ENCODE results near the gene TMEM270. TPM values are rescaled to one million over a fixed set of nuclear protein-coding genes. Genes with fewer than 3 reads are reported as not detected.
A peak's percentile ranks its signal among the peaks of the same experiment; 100 is the strongest.

Gene TMEM270
- total and polyA plus RNA-seq, 2 of the 4 experiments (the other 2 are of a cell fraction), result 0.17 TPM; not detected in 1

DNA sequence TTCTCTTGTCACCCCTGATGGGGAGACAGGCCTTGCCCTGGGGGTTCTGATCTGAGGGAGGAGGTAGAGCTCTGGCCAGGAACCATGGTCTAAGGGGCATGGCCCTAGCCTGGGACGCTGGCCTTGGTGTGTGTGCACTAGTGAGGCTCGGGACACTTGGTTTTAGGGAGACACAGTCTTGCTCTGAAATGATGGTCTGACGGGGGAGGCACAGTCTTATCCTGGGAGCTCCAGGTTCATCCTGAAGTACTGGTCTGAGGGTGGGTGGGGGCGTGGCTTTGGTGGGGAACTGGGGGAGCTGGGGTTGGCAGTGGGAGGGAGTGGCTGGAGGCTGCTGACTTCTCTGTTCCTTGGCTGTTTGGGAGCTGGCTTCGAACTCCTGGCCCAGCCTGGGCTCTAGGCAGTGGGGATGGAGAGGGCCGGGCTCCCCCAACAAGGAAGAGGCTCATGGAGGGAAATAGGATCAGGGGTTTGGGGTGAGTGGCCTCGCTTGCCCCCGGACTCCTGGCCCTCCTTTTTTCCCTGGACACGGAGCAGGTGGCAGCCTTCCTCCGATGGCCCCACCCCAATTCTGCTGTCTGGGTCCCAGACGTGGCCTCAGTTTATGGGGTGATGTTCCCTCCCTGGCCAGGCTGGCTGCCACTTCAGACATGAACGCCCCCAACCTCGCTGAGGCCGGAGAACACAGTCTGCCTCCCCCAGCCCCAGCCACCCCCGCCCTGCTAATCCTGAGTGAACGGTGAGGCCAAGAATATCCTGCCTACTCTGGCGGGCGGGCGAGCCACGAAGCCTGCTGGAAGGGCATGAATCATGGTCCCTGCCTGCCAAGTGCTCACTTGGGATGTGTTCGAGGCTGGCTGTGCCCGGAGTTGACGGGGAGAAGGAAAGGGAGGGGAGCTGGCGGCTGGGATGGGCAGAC, 43.5 kb downstream of the TMEM270 start:
- Histone ChIP-seq H2BK15ac (ENCODE audit: low read depth, low read length) (no peak overlapping the region), H2BK120ac (ENCODE audit: low read depth, low read length) (0 out of 2 replicates have a peak overlapping the region, but pooled peaks have one; percentile 32), H3K9me1 (ENCODE audit: insufficient read depth, low read length) (peaks cover 2% of the 10 kb centered on the region), H3K23ac (ENCODE audit: low read depth, low read length) (no peak overlapping the region), H2AK9ac (replicated peaks; ENCODE audit: low read depth, low read length, poor library complexity) (peak overlapping the region; percentile 72), H4K20me1 (ENCODE audit: insufficient read depth, low read length) (no peaks in the 10 kb centered on the region), H3K4ac (ENCODE audit: low read depth, low read length) (no peak overlapping the region; the same call in 1 of the 2 replicates), H2BK5ac (ENCODE audit: low read depth, low read length, poor library complexity, severe bottlenecking) (no peak overlapping the region), H3K27ac (ENCODE audit: insufficient read depth, low read length) (no peak overlapping the region), H3K9me3 (ENCODE audit: control insufficient read depth, insufficient read depth, low read length) (no peaks in the 10 kb centered on the region), H3K14ac (replicated peaks; ENCODE audit: low read depth, low read length) (no peak overlapping the region), H2BK20ac (ENCODE audit: low read depth, low read length) (peak overlapping the region; percentile 25; the same call in 1 of the 2 replicates), H3K4me3 (ENCODE audit: insufficient read depth, low read depth, low read length) (no peak overlapping the region), H3K36me3 (ENCODE audit: control insufficient read depth, insufficient read depth, low read length) (no peaks in the 10 kb centered on the region), H3K9ac (ENCODE audit: low read depth, low read length) (no peak overlapping the region), H2AFZ (replicated peaks; ENCODE audit: low read length, poor library complexity) (peak overlapping the region; percentile 21), H4K8ac (ENCODE audit: low read depth in 2 of 2, low read length in 2 of 2) (no peak overlapping the region), H3K27me3 (ENCODE audit: control insufficient read depth, insufficient read depth, low read length) (no peaks in the 10 kb centered on the region), H3K4me2 (ENCODE audit: low read depth, low read length) (no peak overlapping the region), H3K18ac (ENCODE audit: low read depth, low read length) (no peak overlapping the region), H4K5ac (ENCODE audit: low read depth, low read length) (no peak overlapping the region), H3K79me1 (ENCODE audit: low read depth in 1 of 2, low read length in 2 of 2) (no peaks in the 10 kb centered on the region), H2AK5ac (ENCODE audit: low read depth, low read length) (peak overlapping the region; percentile 73; the same call in 1 of the 2 replicates), H3K56ac (ENCODE audit: extremely low read depth, insufficient read depth, low read length) (no peak overlapping the region), H4K91ac (ENCODE audit: insufficient read depth, low read depth, low read length) (no peak overlapping the region), H3K4me1 (ENCODE audit: control insufficient read depth, insufficient read depth, low read length) (peaks cover 12% of the 10 kb centered on the region)
- WGBS, 2 experiments (ENCODE audit: extremely low coverage in 2 of 2, insufficient read length in 1 of 2), result 89% methylated on average over 3 of the region's 24 CpGs; no CpG with 5 or more reads in 1 of the 2 experiments
- no TSS peak for BruUV-seq (replicated peaks)
- DNase-seq, result no peak
- intact Hi-C loops (cut with micrococcal nuclease) (no loop called here), dilution Hi-C loops (cut with HindIII; ENCODE audit: low sequenced_read_pairs, unreplicated experiment) (no loop called here), in situ Hi-C loops (cut with MboI; ENCODE audit: low sequenced_read_pairs) (no loop called here)
- TF ChIP-seq, protein P1, sequence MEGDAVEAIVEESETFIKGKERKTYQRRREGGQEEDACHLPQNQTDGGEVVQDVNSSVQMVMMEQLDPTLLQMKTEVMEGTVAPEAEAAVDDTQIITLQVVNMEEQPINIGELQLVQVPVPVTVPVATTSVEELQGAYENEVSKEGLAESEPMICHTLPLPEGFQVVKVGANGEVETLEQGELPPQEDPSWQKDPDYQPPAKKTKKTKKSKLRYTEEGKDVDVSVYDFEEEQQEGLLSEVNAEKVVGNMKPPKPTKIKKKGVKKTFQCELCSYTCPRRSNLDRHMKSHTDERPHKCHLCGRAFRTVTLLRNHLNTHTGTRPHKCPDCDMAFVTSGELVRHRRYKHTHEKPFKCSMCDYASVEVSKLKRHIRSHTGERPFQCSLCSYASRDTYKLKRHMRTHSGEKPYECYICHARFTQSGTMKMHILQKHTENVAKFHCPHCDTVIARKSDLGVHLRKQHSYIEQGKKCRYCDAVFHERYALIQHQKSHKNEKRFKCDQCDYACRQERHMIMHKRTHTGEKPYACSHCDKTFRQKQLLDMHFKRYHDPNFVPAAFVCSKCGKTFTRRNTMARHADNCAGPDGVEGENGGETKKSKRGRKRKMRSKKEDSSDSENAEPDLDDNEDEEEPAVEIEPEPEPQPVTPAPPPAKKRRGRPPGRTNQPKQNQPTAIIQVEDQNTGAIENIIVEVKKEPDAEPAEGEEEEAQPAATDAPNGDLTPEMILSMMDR (conservative IDR thresholded peaks at IDR 0.05; ENCODE audit: low read depth, low read length), result no peak
- no peak for TF ChIP-seq MAZ (IDR thresholded peaks at IDR 0.05; ENCODE audit: borderline replicate concordance, low read depth, low read length)
- TF ChIP-seq USF2 (IDR thresholded peaks at IDR 0.05; ENCODE audit: low read depth, low read length), result no peak
- TF ChIP-seq MAFK (IDR thresholded peaks at IDR 0.05; ENCODE audit: low read depth, low read length), result no peak
- no peak for TF ChIP-seq CHD1 (IDR thresholded peaks at IDR 0.05; ENCODE audit: low read depth, low read length)
- no peak for TF ChIP-seq RCOR1 (IDR thresholded peaks at IDR 0.05; ENCODE audit: insufficient replicate concordance, low read length)
- TF ChIP-seq RAD21 (IDR thresholded peaks at IDR 0.05; ENCODE audit: low read length), result no peak
- TF ChIP-seq POLR2A (IDR thresholded peaks at IDR 0.05; ENCODE audit: low read depth, low read length), result no peak
- TF ChIP-seq MXI1 (IDR thresholded peaks at IDR 0.05; ENCODE audit: borderline replicate concordance, low read depth, low read length), result no peak
- no peak for TF ChIP-seq FOS (IDR thresholded peaks at IDR 0.05; ENCODE audit: low read depth, low read length)
- TF ChIP-seq BHLHE40 (IDR thresholded peaks at IDR 0.05; ENCODE audit: low read depth, low read length), result no peak
- TF ChIP-seq, protein P2, sequence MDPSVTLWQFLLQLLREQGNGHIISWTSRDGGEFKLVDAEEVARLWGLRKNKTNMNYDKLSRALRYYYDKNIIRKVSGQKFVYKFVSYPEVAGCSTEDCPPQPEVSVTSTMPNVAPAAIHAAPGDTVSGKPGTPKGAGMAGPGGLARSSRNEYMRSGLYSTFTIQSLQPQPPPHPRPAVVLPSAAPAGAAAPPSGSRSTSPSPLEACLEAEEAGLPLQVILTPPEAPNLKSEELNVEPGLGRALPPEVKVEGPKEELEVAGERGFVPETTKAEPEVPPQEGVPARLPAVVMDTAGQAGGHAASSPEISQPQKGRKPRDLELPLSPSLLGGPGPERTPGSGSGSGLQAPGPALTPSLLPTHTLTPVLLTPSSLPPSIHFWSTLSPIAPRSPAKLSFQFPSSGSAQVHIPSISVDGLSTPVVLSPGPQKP (IDR thresholded peaks at IDR 0.05; ENCODE audit: borderline replicate concordance, low read depth, low read length), result no peak
- ChIA-PET POLR2A (ENCODE audit: unreplicated experiment) (no interaction called here), CTCF (no interaction called here)
- peak; percentile 36 for ATAC-seq (ENCODE audit: low read depth)
